AG09319 (cell line): ENCODE data around the gene ETDB.
"Not testable (repeated sequence)": the region's sequence is repeated elsewhere in the genome, so short reads cannot be mapped to it uniquely, and the experiment has no call there.

ENCODE experiments used
- DNase-seq: peaks from one replicate; pipeline ENCODE4 v3.0.0-alpha.2; 2010; ENCODE audit warnings: low read depth; ENCODE audit errors: extremely low read depth
- CTCF ChIP-seq: IDR thresholded peaks from 2 replicates; pipeline ENCODE4 v1.5.1; 2011; ENCODE audit warnings: low read depth, mild to moderate bottlenecking, inconsistent platforms, low read length, moderate library complexity

The ETDB gene

GRCh38 chrX:135099493-135099783, 20.9 kb downstream of the ETDB start:
- no peak for DNase-seq
- no peak for TF ChIP-seq CTCF

GRCh38 chrX:135097196-135097744, 23.1 kb downstream of the ETDB start:
- not testable (repeated sequence) for DNase-seq

GRCh38 chrX:135095715-135096114, 24.6 kb downstream of the ETDB start:
- DNase-seq: no peak
- no peak for TF ChIP-seq CTCF

GRCh38 chrX:135094726-135095125, 25.6 kb downstream of the ETDB start:
- no peak for TF ChIP-seq CTCF
- no peak for DNase-seq

- no peak for DNase-seq
- no peak for TF ChIP-seq CTCF
Observed at GRCh38 chrX:135089126-135089525, 31.2 kb downstream of the ETDB start.

- DNase-seq: no peak
Observed at GRCh38 chrX:135087867-135088266, 32.5 kb downstream of the ETDB start.

GRCh38 chrX:135086197-135086854, 34.0 kb downstream of the ETDB start:
- peak; percentile 16 for DNase-seq
- TF ChIP-seq CTCF: peak; percentile 62

More at GRCh38 chrX:135087867-135088266, 32.5 kb downstream of the ETDB start:
- no peak for TF ChIP-seq CTCF
